Measurements from ENCODE around the gene GRIK4. TPM values are rescaled to one million over a fixed set of nuclear protein-coding genes. Genes with fewer than 3 reads are reported as not detected.

The GRIK4 gene
- polyA plus RNA-seq, 1 donor from 2014 or later = 3.4 TPM

DNA sequence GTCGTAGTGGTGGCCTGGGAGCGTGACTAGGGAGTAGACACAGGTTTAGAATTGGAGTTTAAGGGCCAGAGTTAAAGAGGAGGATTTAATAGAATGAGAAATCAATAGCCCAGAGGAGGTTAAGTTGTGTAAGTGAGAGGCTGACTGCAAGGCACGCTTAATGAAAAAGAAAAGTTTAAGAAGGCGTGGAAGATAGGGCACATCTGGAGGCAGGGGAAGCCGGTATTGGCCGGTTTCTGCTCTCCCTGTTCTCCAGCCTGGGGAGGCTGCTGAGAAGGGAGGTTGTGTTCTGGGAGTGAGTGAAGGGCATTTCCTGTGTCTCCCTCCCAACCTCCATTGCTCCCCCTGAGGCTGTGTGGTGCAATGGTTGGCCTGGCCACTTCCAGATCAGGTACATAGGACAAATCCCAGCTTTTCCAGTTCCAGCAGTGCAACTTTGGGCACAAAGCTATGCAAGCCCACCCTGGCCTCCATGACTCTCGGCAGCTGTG lies 6.3 kb downstream of the GRIK4 start:
- no peak overlapping the region for H2AFZ ChIP-seq (ENCODE audit: low read depth, low read length)
- no peak overlapping the region for H3K27ac ChIP-seq (ENCODE audit: low read length)

GRCh38 chr11:120518356-120518755 lies 6.8 kb downstream of the GRIK4 start:
- no peak overlapping the region for H3K27ac ChIP-seq (ENCODE audit: low read length)
- TF ChIP-seq EZH2 (IDR thresholded peaks at IDR 0.05; ENCODE audit: borderline replicate concordance, insufficient read depth, low read length, poor library complexity, severe bottlenecking) = no peak
- no peak for TF ChIP-seq POLR2AphosphoS5 (IDR thresholded peaks at IDR 0.05)
- TF ChIP-seq, protein P1, sequence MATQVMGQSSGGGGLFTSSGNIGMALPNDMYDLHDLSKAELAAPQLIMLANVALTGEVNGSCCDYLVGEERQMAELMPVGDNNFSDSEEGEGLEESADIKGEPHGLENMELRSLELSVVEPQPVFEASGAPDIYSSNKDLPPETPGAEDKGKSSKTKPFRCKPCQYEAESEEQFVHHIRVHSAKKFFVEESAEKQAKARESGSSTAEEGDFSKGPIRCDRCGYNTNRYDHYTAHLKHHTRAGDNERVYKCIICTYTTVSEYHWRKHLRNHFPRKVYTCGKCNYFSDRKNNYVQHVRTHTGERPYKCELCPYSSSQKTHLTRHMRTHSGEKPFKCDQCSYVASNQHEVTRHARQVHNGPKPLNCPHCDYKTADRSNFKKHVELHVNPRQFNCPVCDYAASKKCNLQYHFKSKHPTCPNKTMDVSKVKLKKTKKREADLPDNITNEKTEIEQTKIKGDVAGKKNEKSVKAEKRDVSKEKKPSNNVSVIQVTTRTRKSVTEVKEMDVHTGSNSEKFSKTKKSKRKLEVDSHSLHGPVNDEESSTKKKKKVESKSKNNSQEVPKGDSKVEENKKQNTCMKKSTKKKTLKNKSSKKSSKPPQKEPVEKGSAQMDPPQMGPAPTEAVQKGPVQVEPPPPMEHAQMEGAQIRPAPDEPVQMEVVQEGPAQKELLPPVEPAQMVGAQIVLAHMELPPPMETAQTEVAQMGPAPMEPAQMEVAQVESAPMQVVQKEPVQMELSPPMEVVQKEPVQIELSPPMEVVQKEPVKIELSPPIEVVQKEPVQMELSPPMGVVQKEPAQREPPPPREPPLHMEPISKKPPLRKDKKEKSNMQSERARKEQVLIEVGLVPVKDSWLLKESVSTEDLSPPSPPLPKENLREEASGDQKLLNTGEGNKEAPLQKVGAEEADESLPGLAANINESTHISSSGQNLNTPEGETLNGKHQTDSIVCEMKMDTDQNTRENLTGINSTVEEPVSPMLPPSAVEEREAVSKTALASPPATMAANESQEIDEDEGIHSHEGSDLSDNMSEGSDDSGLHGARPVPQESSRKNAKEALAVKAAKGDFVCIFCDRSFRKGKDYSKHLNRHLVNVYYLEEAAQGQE (IDR thresholded peaks at IDR 0.05; ENCODE audit: borderline replicate concordance) = no peak
- TF ChIP-seq MXI1 (conservative IDR thresholded peaks at IDR 0.05; ENCODE audit: poor library complexity, severe bottlenecking) = no peak
- TF ChIP-seq, protein P2, sequence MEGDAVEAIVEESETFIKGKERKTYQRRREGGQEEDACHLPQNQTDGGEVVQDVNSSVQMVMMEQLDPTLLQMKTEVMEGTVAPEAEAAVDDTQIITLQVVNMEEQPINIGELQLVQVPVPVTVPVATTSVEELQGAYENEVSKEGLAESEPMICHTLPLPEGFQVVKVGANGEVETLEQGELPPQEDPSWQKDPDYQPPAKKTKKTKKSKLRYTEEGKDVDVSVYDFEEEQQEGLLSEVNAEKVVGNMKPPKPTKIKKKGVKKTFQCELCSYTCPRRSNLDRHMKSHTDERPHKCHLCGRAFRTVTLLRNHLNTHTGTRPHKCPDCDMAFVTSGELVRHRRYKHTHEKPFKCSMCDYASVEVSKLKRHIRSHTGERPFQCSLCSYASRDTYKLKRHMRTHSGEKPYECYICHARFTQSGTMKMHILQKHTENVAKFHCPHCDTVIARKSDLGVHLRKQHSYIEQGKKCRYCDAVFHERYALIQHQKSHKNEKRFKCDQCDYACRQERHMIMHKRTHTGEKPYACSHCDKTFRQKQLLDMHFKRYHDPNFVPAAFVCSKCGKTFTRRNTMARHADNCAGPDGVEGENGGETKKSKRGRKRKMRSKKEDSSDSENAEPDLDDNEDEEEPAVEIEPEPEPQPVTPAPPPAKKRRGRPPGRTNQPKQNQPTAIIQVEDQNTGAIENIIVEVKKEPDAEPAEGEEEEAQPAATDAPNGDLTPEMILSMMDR (IDR thresholded peaks at IDR 0.05; ENCODE audit: poor library complexity, severe bottlenecking) = no peak
- no peak for TF ChIP-seq RAD21 (conservative IDR thresholded peaks at IDR 0.05)
- TF ChIP-seq EP300 (conservative IDR thresholded peaks at IDR 0.05; ENCODE audit: poor library complexity, severe bottlenecking) = no peak
- TF ChIP-seq TAF1 (IDR thresholded peaks at IDR 0.05; ENCODE audit: low read depth) = no peak
- TF ChIP-seq SMC3 (conservative IDR thresholded peaks at IDR 0.05; ENCODE audit: poor library complexity) = no peak
- no peaks in the 10 kb centered on the region for H3K27me3 ChIP-seq (ENCODE audit: insufficient read depth, low read depth, low read length)
- no peaks in the 10 kb centered on the region for H4K20me1 ChIP-seq (ENCODE audit: insufficient read depth)
- H3K4me2 ChIP-seq (ENCODE audit: low read length) = no peak overlapping the region
- H3K9me3 ChIP-seq (ENCODE audit: low read length) = no peaks in the 10 kb centered on the region
- no peak overlapping the region for H3K9ac ChIP-seq (ENCODE audit: low read length)
- no peak overlapping the region for H2AFZ ChIP-seq (ENCODE audit: low read depth, low read length)
- H3F3A ChIP-seq (ENCODE audit: insufficient read depth, low read length, poor library complexity, severe bottlenecking) = no peaks in the 10 kb centered on the region
- no peaks in the 10 kb centered on the region for H3K79me2 ChIP-seq (replicated peaks; ENCODE audit: insufficient read depth, low read length)
- no peaks in the 10 kb centered on the region for H3K9me2 ChIP-seq (ENCODE audit: insufficient read depth, low read length)
- H3K4me3 ChIP-seq (ENCODE audit: low read length) = no peak overlapping the region
- H3K36me3 ChIP-seq (ENCODE audit: insufficient read depth, low read length) = no peaks in the 10 kb centered on the region

More for the DNA sequence above, 6.3 kb downstream of the GRIK4 start:
- Histone ChIP-seq H3F3A (ENCODE audit: insufficient read depth, low read length, poor library complexity, severe bottlenecking) (no peaks in the 10 kb centered on the region), H4K20me1 (ENCODE audit: insufficient read depth) (no peaks in the 10 kb centered on the region), H3K36me3 (ENCODE audit: insufficient read depth, low read length) (no peaks in the 10 kb centered on the region), H3K9me2 (ENCODE audit: insufficient read depth, low read length) (no peaks in the 10 kb centered on the region), H3K9ac (ENCODE audit: low read length) (no peak overlapping the region), H3K27me3 (ENCODE audit: insufficient read depth, low read depth, low read length) (peaks cover 3% of the 10 kb centered on the region), H3K4me3 (ENCODE audit: low read length) (no peak overlapping the region), H3K9me3 (ENCODE audit: low read length) (no peaks in the 10 kb centered on the region), H3K79me2 (replicated peaks; ENCODE audit: insufficient read depth, low read length) (no peaks in the 10 kb centered on the region), H3K4me2 (ENCODE audit: low read length) (no peak overlapping the region)
- no peak for TF ChIP-seq TAF1 (IDR thresholded peaks at IDR 0.05; ENCODE audit: low read depth)
- TF ChIP-seq, protein P2 (IDR thresholded peaks at IDR 0.05; ENCODE audit: poor library complexity, severe bottlenecking) = no peak
- TF ChIP-seq, protein P1 (IDR thresholded peaks at IDR 0.05; ENCODE audit: borderline replicate concordance) = no peak
- no peak for TF ChIP-seq EZH2 (IDR thresholded peaks at IDR 0.05; ENCODE audit: borderline replicate concordance, insufficient read depth, low read length, poor library complexity, severe bottlenecking)
- no peak for TF ChIP-seq MXI1 (conservative IDR thresholded peaks at IDR 0.05; ENCODE audit: poor library complexity, severe bottlenecking)
- TF ChIP-seq POLR2AphosphoS5 (IDR thresholded peaks at IDR 0.05) = no peak
- no peak for TF ChIP-seq EP300 (conservative IDR thresholded peaks at IDR 0.05; ENCODE audit: poor library complexity, severe bottlenecking)
- TF ChIP-seq SMC3 (conservative IDR thresholded peaks at IDR 0.05; ENCODE audit: poor library complexity) = no peak
- no peak for TF ChIP-seq RAD21 (conservative IDR thresholded peaks at IDR 0.05)

Data from neural cell (in vitro differentiated cells).